GM21367 (cell line): ENCODE measurements around the gene ZDBF2.
A peak's percentile ranks its signal among the peaks of the same experiment; 100 is the strongest.
"Not testable (repeated sequence)": the region's sequence is repeated elsewhere in the genome, so short reads cannot be mapped to it uniquely, and the experiment has no call there.

Source experiments
- ATAC-seq: cut with Tn5 transposase; IDR thresholded peaks from one replicate; pipeline ENCODE4 v1.9.1; 2021; ENCODE audit not compliant: unreplicated experiment

The ZDBF2 gene

DNA sequence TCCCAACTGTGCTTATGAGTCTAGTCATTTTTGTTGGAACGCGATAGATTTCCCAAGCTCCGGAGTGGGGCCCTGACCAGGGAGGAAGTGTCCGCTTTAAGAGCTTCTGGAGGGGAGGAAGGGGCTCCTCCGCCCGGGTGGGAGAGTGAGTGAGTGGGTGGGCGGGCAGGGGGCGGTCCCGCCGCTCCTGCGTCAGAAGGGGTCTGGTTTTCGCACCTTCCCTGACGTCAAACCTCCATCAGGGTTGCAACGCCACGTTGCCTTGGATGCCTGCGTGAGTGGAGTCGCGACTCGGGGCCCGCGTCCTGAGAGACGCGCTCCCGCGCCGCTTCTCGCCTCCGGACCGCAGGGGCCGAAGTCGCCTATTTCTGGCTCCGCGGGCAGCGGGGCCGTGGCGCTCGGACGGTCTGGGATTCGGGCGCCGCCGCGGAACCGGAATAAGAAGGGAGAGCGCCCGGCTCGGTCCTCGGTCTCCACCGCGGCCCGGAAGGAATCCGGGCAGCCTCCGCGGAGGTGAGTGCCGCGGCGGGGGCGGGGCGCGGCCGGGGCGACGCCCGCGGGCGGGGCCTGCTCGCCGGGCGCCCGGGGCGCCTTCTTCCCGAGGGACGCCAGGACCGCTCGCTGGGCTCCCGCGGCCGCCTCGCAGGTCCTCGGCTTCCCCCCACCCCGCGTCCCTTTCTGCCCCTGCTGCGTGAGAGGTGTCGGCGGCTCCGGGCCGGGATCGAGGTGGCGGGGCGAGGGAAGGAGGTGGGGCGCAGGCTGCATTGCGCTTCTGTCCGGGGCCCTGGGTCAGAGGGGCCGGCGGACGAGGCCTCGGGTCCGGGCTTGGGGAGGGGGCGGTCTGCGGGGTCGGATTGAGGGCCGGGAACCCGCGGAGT lies at the start of gene ZDBF2:
ZDBF2 (plus strand) TSS at position 230 of the 878 bp plus-strand sequence. CDS start 7,187 bp downstream, outside the sequence.
- ATAC-seq: peak; percentile 81

DNA sequence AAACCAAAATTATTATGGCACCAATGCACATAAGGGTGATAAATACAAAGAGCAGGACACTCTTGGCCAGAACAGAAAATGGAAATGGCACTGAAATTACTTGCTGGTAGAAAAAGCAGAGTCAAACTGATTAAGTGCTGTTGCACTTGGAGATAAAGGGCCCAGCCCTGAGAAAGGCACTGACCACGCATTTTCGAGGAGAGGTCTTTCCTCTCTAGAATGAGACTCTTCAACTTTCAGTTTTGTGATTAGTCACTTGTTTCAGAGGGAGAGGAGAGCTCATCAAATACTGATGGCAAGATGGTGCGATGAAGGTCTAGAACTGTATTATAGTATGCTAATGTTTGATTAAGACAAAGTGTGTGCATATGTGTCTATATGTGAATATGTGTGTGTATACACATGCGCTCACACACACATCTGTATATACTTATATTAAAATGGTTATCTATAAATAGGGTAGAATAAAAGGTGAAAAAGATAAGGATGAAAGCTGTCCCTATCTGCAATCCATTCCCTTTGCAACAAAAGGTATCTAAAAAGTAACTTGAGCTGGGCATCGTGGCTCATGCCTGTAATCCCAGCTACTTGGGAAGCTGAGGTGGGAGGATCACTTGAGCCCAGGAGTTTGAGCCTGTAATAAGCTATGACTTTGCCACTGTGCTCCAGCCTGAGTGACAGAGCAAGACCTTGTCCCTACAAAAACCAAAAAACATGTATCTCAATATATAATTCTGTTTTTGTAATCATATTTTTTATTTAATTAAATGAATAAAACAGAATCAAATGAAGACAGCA lies 48.8 kb upstream of the ZDBF2 start:
- peak; percentile 95 for ATAC-seq

DNA sequence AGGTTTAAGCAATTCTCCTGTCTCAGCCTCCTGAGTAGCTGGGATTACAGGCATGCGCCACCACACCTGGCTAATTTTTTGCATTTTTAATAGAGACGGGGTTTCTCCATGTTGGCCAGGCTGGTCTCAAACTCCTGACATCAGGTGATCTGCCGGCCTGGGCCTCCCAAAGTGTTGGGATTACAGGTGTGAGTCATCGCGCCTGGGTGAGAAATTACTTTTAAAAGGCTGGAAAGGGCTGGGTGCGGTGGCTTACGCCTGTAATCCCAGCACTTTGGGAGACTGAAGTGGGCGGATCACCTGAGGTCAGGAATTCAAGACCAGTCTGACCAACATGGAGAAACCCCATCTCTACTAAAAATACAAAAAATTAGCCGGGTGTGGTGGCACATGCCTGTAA lies 45.8 kb upstream of the ZDBF2 start:
- not testable (repeated sequence) for ATAC-seq

DNA sequence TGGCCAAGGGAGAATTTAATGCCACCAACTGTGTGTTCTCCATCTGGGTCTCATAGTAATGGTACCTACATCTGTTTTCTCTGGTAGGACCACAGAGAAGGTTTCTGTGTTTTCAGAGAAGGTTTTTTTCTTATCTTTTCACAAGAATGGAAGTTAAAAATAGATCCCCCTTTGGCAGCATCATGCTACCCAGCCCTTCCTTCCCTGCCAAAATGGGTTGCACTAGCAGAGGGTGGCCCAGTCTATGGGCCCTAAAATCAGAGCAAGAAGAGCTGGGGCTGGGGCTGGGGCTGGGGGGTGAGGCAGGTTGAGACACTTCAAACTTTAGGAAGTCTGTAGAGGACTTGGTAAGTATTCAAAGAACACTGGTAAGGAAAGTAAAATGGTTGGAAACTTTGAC lies 44.8 kb upstream of the ZDBF2 start:
- no peak for ATAC-seq

DNA sequence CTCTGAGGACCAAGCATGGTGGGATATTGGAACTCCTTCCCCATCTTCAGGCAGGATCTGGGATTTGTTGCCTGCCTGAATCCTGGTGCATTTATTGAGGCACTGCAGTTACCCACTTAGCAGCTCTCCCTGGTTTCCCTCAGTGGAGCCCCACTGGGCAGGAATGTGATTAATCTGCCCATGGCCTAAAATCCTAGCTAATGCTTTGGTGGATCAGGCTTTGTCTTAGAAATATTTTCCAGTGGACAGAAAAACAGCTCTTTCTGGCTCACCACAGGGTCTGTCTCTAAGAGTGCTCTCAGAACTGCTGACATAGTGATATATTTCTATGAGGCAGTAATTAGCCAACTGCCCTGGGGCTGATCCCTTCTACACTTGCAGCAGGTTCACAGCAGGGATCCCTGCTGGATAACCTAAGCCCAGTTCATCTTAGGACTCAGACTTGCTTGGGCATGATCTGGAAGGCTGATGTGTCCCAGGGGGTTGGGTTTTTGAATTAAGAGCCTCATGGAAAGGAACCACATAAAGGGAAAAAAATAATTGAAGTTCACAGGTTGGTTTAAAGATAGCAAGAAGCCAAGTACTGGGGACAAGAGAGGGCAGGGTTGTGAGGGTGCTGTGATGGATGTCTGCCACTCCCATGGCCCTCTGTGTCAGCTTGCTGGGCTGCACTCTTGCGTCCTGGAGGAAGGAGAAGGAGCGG lies 44.3 kb upstream of the ZDBF2 start:
- no peak for ATAC-seq

DNA sequence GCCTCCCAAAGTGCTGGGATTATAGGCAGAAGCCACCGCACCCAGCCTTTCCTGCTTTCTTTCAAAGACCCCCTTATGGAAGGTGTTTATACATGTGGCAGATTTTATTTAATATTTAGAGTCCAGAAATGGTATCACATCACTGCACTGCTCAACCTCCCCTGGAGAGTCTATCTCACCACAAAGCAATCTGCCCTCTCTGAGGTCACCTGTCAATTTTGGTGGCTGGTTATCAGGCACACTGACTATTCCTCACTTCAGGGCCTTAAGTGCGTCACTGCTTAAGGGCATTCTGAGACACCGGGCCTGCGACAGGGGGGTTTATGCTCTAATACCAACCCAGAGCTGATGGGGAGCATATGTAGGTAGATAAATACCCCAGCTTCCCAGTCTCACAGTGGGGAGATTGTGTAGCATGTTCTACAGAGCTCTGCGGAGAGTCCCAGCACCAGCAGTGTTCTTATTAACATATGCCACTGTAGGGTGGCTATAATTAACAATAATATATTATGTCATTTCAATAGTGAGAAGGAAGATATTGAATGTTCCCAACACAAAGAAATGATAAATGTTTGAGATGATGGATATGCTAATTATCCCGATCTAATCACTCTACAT lies 42.7 kb upstream of the ZDBF2 start:
- ATAC-seq: no peak

DNA sequence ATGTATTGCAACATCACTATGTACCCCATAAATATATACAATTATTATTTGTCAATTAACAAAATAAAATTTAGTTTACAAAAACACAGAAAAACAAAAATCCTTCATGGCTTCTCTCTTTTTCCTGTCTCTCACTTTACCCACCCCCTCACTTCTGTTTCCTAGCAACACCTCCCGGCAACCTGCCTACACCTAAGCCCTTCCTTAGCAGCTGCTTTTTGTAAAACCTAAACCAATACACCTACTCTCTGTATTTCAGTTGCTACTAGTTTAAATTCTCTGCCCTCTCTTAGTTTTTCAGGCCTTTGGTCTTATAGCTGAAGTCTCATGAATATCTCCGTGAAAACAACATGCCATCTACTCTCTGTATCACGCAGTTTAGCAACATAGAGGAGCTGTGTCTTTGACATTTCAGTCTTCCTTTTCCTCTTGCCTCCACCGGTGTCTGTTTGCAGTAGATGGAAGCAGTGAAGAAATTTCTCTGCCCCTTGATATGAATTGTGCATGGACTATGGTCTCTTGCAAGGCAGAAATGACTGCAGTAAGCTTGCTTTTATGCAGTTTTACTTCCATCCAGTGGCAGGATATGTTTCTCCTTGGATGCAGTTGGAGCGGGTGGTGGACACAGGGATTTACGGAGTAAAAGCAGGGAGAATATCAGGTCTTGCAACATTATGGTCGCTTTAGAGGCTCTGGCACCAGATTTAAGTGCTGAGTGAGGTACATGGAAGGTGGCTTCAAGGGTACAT lies 42.0 kb upstream of the ZDBF2 start:
- no peak for ATAC-seq

DNA sequence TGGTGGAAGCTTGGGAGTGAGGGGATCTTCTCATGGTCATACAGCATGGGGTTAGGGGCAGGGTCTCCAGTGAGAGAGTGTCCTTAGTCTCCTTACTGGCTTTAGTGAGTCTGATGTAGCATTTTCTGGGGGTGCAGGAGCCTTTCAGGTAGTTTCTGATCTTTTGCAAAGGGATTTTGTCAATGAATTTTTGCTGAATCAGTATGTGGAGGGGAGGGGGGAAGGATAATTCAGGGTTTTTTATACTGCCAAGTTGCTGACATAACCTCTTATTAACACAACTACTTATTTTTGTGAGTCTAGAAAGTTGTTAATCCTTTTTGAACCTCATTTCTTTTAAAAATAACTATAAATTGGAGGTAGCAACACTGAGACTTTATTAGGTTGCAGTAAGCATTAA lies 35.3 kb upstream of the ZDBF2 start:
- no peak for ATAC-seq

DNA sequence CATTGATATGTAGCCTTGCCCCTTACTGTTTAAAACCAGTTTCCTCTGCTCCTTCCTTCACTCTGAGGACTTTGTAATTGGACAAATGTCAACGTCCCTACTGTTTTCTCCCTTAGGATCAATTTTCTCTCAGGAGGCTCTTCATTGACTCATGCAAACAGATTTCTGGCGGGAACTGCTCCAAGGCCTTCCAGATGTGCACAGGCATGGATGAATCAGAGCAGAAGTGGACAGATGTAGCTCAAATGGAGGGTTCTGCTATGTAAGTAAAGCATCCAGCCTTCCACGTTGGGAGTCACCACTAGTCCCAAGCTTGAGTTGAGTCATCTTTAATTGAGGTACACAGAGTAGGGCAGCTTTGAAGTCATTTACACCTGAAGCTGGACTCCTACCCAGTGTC lies 34.1 kb upstream of the ZDBF2 start:
- ATAC-seq: no peak

DNA sequence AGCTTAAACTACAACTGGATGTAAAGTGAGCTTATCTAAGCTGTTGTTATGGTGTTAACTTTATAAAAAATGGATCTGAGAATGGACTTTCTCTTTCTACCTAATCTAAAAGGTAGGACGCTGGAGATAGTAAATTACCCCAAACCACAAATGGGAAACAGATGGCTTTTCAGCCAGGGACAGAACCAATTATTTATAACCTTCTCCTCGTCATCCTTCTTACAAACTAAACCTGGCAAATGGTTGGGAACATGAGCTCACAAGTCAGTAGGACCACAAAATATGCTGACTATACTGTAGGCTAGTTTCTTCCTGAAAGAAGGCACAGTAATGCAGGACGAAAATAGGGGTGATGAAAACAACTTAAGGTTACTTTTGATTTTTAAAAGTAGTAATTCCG lies 32.7 kb upstream of the ZDBF2 start:
- no peak for ATAC-seq

DNA sequence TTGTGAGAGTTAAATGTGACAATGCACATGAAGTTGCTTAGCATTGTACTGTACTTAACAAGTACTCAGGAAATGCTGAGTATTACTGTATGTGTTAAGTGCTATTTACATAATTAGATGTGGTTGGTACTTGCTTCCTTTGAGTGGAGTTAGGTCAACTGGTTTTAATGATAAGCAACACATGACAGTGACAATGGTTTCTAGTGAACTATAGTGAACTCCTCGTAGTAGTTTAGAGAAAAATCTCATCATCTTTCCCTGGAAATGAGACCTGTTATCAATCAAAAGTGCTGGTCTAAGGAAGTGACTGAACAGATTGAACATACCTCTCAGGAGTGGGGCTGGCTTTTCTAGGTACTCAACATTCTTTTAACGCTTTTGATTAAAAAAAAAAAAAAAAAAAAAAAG lies 29.2 kb upstream of the ZDBF2 start:
- peak; percentile 53 for ATAC-seq

DNA sequence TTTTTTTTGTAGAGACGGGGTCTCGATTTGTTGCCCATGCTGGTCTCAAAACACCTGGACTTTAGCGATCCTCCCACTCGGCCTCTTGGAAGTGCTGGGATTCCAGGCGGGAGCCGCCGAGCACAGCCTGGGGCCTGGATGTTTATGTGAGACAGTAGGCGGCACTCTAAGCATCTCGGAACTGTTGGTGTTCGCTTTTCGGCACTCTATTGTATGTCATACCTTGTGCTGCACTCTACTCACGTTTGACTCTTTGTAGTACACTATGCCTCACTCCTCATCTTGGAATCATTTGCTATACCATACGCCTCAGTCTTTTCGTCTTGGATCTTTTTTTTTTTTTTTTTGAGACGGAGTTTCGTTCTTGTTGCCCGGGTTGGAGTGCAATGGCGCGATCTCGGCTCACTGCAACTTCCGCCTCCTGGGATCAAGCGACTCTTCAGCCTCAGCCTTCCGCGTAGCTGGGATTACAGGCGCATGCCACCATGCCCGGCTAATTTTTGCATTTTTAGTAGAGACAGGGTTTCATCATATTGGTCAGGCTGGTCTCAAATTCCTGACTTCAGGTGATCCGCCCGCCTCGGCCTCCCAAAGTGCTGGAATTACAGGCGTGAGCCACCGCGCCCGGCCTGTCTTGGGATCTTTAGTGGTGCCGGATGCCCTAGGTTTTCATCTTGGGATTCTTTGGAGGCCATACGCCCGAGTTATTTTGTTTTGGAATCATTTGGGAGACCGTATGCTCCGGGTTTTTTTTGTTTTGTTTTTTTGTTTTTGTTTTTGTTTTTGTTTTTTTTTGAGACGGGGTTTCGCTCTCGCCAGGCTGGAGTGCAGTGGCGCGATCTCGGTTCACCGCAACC lies 24.2 kb upstream of the ZDBF2 start:
- peak; percentile 45 for ATAC-seq

DNA sequence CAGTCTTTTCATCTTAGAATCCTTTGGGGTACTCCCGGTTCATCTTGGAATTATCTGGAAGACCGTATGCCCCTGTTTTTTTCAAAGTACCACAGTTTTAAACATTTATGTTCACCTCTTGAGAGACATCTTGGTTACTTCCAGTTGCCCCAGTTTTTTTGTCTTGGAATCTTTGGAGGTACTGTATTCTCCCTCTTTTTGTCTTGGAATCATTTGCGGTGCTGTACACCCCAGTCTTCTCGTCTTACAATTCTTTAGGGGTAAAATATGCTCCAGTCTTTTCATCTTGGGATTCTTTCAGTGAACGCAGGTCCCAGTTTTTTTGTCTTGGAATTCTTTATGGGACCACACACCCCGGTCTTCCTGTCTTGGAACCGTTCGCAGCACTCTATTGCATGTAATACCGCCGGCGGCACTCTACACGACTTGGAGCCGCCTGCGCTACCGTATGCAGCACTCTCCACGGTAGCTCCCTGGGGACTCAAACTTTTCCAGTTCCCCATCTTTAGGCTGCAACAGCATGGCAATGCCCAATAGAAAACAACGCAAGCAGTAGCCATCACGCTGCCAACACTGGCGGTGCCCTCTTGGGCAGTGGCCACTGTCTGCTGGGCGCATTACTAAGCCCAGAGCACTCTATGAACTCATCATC lies 21.2 kb upstream of the ZDBF2 start:
- no peak for ATAC-seq

DNA sequence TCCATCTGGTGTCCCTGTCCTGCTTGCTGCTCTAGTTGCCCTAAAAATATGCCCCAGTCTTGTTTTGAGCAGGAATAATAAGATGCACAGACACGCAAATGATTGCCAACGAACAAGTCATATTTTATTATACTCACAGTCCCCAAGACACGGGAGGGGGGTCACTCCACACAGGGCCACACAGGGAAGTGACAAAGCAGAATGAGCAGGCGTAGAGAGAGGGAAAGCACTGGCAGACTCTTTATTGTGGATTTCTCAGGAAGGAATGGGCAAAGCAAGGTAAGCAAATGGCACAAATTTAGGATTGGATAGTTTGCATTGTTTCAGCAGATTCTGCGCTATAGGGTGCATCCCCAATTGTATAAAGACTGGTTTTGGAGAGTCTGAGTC lies 20.7 kb upstream of the ZDBF2 start:
- no peak for ATAC-seq

DNA sequence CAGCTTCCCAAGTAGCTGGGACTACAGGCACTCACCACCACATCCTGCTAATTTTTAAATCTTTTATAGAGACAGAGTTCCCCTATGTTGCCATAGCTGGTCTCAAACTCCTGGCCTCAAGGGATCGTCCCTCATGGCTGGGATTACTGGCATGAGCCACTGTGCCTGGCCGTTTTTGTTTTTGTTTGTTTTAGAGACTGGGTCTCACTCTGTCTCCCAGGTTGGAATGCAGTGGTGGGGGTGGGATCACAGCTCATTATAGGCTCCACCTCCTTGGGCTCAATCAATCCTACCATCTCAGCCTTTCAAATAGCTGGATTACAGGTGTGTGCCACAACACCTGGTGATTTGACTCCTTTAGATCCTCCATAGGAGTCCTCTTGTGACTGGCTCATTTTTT lies 19.5 kb upstream of the ZDBF2 start:
- ATAC-seq: no peak

DNA sequence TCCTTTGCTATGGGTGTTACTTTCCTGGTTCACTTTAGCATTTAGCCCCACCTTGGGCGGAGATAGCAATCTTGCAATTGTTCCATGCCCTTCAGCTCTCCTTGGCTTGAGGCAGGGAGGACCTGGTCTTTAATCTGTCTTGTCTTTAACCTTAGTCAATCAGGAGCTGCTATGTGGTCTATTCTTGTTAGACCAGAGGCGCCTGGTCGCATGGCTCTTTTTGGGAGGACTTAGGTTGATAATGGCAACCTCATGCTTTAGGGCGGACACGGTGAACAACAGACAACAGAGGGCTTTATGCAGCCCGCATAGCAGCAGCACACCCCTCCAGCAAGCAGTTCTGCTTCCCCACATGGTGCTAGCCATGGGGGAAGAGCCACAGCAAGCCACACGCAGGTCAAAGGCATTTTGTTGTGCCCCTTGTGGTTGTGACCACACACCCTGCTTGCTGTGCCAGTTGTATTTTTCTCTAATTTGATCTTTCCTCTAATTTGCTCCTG lies 17.7 kb upstream of the ZDBF2 start:
- ATAC-seq: no peak

DNA sequence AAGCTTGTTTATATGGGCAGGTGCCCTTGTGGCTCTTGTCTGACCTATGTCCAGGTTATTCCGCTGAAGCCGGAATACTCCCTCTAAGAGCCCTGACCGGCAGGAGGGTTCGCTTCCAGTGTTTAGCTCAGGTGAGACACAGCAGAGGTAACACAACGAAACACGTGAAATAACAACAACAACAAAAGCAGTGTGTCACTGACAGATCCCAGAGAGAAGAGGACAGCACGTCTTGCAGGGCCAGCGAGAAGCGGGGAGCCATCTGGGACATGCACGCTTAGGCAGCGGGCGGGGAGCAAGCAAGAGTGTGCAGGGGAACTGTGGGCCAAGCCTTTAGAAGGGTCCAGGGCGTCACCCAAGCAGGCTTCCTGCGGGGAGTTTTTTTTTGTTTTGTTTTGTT lies 17.1 kb upstream of the ZDBF2 start:
- ATAC-seq: no peak

DNA sequence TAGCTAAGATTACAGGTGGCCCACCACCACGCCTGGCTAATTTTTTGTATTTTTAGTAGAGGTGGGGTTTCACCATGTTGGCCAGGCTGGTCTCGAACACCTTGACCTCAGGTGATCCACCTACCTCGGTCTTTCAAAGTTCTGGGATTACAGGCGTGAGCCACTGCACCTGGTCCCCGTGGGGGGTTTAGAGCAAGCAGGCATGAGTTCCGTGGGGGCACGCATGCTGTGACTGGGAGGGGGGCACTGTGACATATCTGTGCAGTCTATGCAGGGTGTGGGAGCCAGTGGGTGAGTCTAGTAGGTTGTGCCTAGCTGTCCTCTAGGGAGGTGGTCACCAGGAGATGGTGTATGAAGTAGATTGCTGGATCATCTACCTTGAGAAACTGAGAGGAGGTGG lies 16.6 kb upstream of the ZDBF2 start:
- ATAC-seq: no peak

DNA sequence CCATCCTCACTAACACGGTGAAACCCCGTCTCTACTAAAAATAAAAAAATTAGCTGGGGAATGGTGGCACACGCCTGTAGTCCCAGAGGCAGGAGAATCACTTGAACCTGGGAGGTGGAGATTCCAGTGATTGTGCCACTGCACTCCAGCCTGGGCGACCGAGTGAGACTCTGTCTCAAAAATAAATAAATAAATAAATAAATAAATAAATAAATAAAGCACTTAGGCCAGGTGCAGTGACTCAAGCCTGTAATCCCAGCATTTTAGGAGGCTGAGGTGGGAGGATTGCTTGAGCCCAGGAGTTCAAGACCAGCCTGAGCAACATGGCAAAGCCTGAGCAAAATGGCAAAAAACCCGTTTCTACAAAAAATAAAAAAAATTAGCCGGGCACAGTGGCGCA lies 15.8 kb upstream of the ZDBF2 start:
- ATAC-seq: not testable (repeated sequence)
